Esophagus (tissue), 2 donors: ENCODE data around the gene KIF18A. TPM values are rescaled to one million over a fixed set of nuclear protein-coding genes. Genes with fewer than 3 reads are reported as not detected.
"Not testable (repeated sequence)": the region's sequence is repeated elsewhere in the genome, so short reads cannot be mapped to it uniquely, and the experiment has no call there.

Experiments
- H3K27ac ChIP-seq, 2 donors: one replicate each; pipeline ENCODE4 v1.5.1; 2013; ENCODE audit warnings: low read depth in 2 of 2, mild to moderate bottlenecking in 2 of 2, inconsistent platforms in 1 of 2, low read length in 1 of 2, moderate library complexity in 1 of 2
- H3K27me3 ChIP-seq, 2 donors: one replicate each; pipeline ENCODE4 v1.6.1; 2013; ENCODE audit warnings: low read length in 2 of 2, control low read depth in 1 of 2, mild to moderate bottlenecking in 1 of 2; ENCODE audit not compliant: insufficient read depth in 2 of 2, control insufficient read depth in 1 of 2
- H3K36me3 ChIP-seq, 2 donors: one replicate each; pipeline ENCODE4 v1.6.1; 2013; ENCODE audit warnings: low read length in 1 of 2; ENCODE audit not compliant: control insufficient read depth in 2 of 2, insufficient read depth in 2 of 2
- H3K4me1 ChIP-seq, 2 donors: one replicate each; pipeline ENCODE4 v1.6.1; 2013; ENCODE audit warnings: low read length in 1 of 2; ENCODE audit not compliant: control insufficient read depth in 2 of 2, insufficient read depth in 2 of 2
- H3K4me3 ChIP-seq, 2 donors: one replicate each; pipeline ENCODE4 v1.5.1; 2013; ENCODE audit warnings: low read length in 2 of 2, mild to moderate bottlenecking in 2 of 2, low read depth in 1 of 2, moderate library complexity in 1 of 2
- H3K9me3 ChIP-seq, 2 donors: one replicate each; pipeline ENCODE4 v1.6.1; 2013; ENCODE audit warnings: mild to moderate bottlenecking in 2 of 2, low read depth in 1 of 2, low read length in 1 of 2, moderate library complexity in 1 of 2; ENCODE audit not compliant: control insufficient read depth in 2 of 2, insufficient read depth in 1 of 2
- WGBS, 2 donors: extraction: QIAGEN DNeasy Blood & Tissue Kit; methylation state at CpG; one replicate each; pipeline ENCODE4 v1.1.7; 2013; 5-methylcytosine and 5-hydroxymethylcytosine counted together
- polyA plus RNA-seq, 2 donors: library from polyadenylated mRNA; stranded (reverse); fragments of 200-250 nt; gene quantifications; one replicate each; pipeline ENCODE4 v1.2.3, GENCODE V29; 2013
- donor health status: healthy with polysubstance abuse.
- donor health status: Bipolar disorder and iron deficiency.

KIF18A gene
- polyA plus RNA-seq, 2 donors: 1.4 to 1.6 TPM

GRCh38 chr11:28092786-28093185, 15.2 kb downstream of the KIF18A start:
- Histone ChIP-seq H3K36me3 (no peaks in the 10 kb centered on the region), H3K4me3 (no peak overlapping the region), H3K9me3 (no peaks in the 10 kb centered on the region), H3K4me1 (no peaks in the 10 kb centered on the region), H3K27me3 (no peaks in the 10 kb centered on the region), H3K27ac (no peak overlapping the region)

- Histone ChIP-seq H3K4me3 (no peak overlapping the region), H3K36me3 (no peaks in the 10 kb centered on the region), H3K4me1 (no peaks in the 10 kb centered on the region), H3K27me3 (no peaks in the 10 kb centered on the region), H3K9me3 (no peaks in the 10 kb centered on the region), H3K27ac (no peak overlapping the region)
- WGBS, 2 donors: 91 to 93% methylated on average over 2 of the region's 2 CpGs
These were observed 17.8 kb downstream of the KIF18A start for GRCh38 chr11:28090052-28090749.

GRCh38 chr11:28089378-28089777, 18.6 kb downstream of the KIF18A start:
- H3K4me1 ChIP-seq: no peaks in the 10 kb centered on the region
- no peak overlapping the region for H3K27ac ChIP-seq
- H3K4me3 ChIP-seq: no peak overlapping the region
- WGBS, 2 donors: 92 to 93% methylated on average over 5 of the region's 5 CpGs
- H3K9me3 ChIP-seq: no peaks in the 10 kb centered on the region
- no peaks in the 10 kb centered on the region for H3K36me3 ChIP-seq
- no peaks in the 10 kb centered on the region for H3K27me3 ChIP-seq

GRCh38 chr11:28087693-28088092, 20.3 kb downstream of the KIF18A start:
- 92 to 95% methylated on average over 3 of the region's 3 CpGs for WGBS, 2 donors
- H3K4me3 ChIP-seq, H3K4me1 ChIP-seq, H3K9me3 ChIP-seq, H3K36me3 ChIP-seq, H3K27ac ChIP-seq, H3K27me3 ChIP-seq: not testable (repeated sequence)

- WGBS, 2 donors: 90 to 95% methylated on average over 1 of the region's 1 CpG
These were observed 20.8 kb downstream of the KIF18A start for GRCh38 chr11:28087192-28087591.

GRCh38 chr11:28086569-28086968, 21.4 kb downstream of the KIF18A start:
- Histone ChIP-seq H3K27ac (no peak overlapping the region), H3K4me1 (no peaks in the 10 kb centered on the region), H3K27me3 (no peaks in the 10 kb centered on the region), H3K4me3 (no peak overlapping the region), H3K36me3 (no peaks in the 10 kb centered on the region), H3K9me3 (no peaks in the 10 kb centered on the region)
- 71 to 73% methylated on average over 1 of the region's 1 CpG for WGBS, 2 donors

More at GRCh38 chr11:28087192-28087591, 20.8 kb downstream of the KIF18A start:
- H3K36me3 ChIP-seq, H3K9me3 ChIP-seq, H3K4me1 ChIP-seq, H3K27ac ChIP-seq, H3K27me3 ChIP-seq, H3K4me3 ChIP-seq: not testable (repeated sequence)

GRCh38 chr11:28083118-28083517, 24.8 kb downstream of the KIF18A start:
- WGBS, 2 donors: 97 to 98% methylated on average over 1 of the region's 1 CpG
- Histone ChIP-seq H3K36me3 (no peaks in the 10 kb centered on the region), H3K4me1 (no peaks in the 10 kb centered on the region), H3K9me3 (no peaks in the 10 kb centered on the region), H3K4me3 (no peak overlapping the region), H3K27ac (no peak overlapping the region), H3K27me3 (no peaks in the 10 kb centered on the region)

GRCh38 chr11:28077521-28077920, 30.4 kb downstream of the KIF18A start:
- Histone ChIP-seq H3K27me3 (no peaks in the 10 kb centered on the region), H3K9me3 (no peaks in the 10 kb centered on the region), H3K36me3 (no peaks in the 10 kb centered on the region), H3K4me1 (no peaks in the 10 kb centered on the region), H3K4me3 (no peak overlapping the region), H3K27ac (no peak overlapping the region)
- WGBS, 2 donors: 93 to 95% methylated on average over 3 of the region's 3 CpGs

GRCh38 chr11:28072321-28072720, 35.6 kb downstream of the KIF18A start:
- no peaks in the 10 kb centered on the region for H3K4me1 ChIP-seq
- no peaks in the 10 kb centered on the region for H3K27me3 ChIP-seq
- H3K4me3 ChIP-seq: no peak overlapping the region
- H3K27ac ChIP-seq: no peak overlapping the region
- H3K9me3 ChIP-seq: no peaks in the 10 kb centered on the region
- WGBS, 2 donors: 39 to 63% methylated on average over 2 of the region's 2 CpGs
- no peaks in the 10 kb centered on the region for H3K36me3 ChIP-seq

- no peak overlapping the region for H3K4me3 ChIP-seq
- no peaks in the 10 kb centered on the region for H3K27me3 ChIP-seq
- 97 to 100% methylated on average over 1 of the region's 1 CpG for WGBS, 2 donors
- H3K9me3 ChIP-seq: no peaks in the 10 kb centered on the region
- no peaks in the 10 kb centered on the region for H3K4me1 ChIP-seq
- H3K27ac ChIP-seq: no peak overlapping the region
- H3K36me3 ChIP-seq: no peaks in the 10 kb centered on the region
These were observed 36.7 kb downstream of the KIF18A start for GRCh38 chr11:28071305-28071704.
